Measurements from ENCODE around the gene RPL39L. TPM values are rescaled to one million over a fixed set of nuclear protein-coding genes. Genes with fewer than 3 reads are reported as not detected.
"Not testable (repeated sequence)": the region's sequence is repeated elsewhere in the genome, so short reads cannot be mapped to it uniquely, and the experiment has no call there.

Gene RPL39L
- 14.7 and 19.3 TPM in 2 replicates for total RNA-seq

DNA sequence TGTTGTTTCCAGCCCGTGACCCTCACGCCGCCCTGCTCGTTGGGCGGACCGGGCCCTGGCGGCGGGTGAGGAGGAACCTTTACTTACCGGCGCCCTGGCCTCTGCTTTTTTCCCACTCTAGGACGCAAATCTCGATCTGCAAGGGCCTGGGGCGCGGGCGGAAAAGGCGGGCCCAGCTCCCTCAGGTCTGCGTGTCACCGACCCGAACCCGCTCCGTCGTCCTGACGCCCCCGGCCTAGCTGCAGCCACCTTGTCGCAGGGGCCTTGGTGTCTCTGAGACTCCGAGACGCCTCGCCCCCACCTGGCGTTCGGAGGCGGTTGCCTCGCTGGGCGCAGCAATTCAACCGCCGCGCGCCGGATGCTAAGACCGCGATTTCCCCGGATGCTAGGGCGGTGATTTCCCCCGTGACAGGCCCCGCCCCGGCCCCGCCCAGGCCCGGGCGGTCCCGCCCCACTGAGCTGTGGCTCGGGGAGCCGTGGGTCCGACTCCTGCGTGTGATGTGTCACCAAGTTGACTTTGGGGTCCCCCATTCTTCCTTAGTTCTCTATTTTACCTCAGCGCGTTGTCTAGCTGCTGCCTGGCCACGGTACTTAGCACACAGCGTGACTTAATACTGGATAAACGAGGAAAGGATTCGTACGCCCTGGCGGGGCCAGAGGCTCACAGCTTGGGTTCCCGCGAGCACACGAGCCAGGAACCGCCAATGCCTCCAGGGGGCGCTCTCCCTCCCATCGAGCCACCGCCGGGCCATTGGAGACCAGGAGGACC lies at the start of gene RPL39L:
RPL39L (minus strand) TSS at position 371 of the 769 bp plus-strand sequence. CDS start 18,196 bp downstream, outside the sequence.
- peak; percentile 47 for DNase-seq (ENCODE audit: extremely low read depth, low read depth, low spot score)

GRCh38 chr3:187188931-187189330 lies 49.6 kb upstream of the RPL39L start:
- no peak for DNase-seq (ENCODE audit: extremely low read depth, low read depth, low spot score)

- DNase-seq (ENCODE audit: extremely low read depth, low read depth, low spot score): no peak
Measured at GRCh38 chr3:187186801-187187421, 47.6 kb upstream of the RPL39L start.

DNA sequence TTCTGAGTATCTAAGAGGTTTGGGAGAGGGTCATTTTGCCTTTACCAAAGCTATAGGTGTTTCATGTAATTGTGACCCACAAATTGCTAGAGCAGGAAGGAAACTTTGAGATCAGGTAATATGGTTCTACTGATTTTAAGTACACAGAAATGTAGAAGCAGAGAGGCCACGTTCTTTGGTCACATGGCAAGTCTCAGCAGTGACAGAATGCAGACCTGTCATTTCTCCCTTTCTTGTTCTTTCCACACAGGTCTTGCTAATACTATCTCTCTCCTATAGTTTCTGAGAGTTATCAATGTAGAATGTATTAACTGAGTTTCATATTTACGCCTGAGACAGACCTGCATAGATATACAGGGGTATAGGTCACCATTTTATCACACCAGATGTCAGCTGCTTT lies 47.1 kb upstream of the RPL39L start:
- DNase-seq (ENCODE audit: extremely low read depth, low read depth, low spot score): no peak

- no peak for DNase-seq (ENCODE audit: extremely low read depth, low read depth, low spot score)
Measured at GRCh38 chr3:187185759-187186158, 46.5 kb upstream of the RPL39L start.

- no peak for DNase-seq (ENCODE audit: extremely low read depth, low read depth, low spot score)
Measured at GRCh38 chr3:187183903-187184302, 44.6 kb upstream of the RPL39L start.

GRCh38 chr3:187183210-187183862 lies 44.0 kb upstream of the RPL39L start:
- DNase-seq (ENCODE audit: extremely low read depth, low read depth, low spot score): no peak

- no peak for DNase-seq (ENCODE audit: extremely low read depth, low read depth, low spot score)
Measured at GRCh38 chr3:187181454-187182170, 42.3 kb upstream of the RPL39L start.

GRCh38 chr3:187172929-187173328 lies 33.6 kb upstream of the RPL39L start:
- DNase-seq (ENCODE audit: extremely low read depth, low read depth, low spot score): no peak

DNA sequence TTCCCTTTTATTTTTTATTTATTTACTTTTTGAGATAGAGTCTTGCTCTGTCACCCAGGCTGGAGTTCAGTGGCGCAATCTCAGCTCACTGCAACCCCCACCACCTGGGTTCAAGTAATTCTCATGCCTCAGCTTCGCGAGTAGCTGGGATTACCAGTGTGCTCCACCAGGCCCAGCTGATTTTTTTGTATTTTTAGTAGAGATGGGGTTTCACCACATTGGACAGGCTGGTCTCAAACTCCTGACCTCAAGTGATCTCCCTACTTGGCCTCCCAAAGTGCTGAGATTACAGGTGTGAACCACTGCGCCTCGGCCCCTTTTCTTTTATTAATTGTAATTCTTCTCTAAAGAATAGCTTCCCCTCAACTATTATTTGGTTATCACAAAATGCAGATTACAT lies 31.6 kb upstream of the RPL39L start:
- DNase-seq (ENCODE audit: extremely low read depth, low read depth, low spot score): not testable (repeated sequence)

DNA sequence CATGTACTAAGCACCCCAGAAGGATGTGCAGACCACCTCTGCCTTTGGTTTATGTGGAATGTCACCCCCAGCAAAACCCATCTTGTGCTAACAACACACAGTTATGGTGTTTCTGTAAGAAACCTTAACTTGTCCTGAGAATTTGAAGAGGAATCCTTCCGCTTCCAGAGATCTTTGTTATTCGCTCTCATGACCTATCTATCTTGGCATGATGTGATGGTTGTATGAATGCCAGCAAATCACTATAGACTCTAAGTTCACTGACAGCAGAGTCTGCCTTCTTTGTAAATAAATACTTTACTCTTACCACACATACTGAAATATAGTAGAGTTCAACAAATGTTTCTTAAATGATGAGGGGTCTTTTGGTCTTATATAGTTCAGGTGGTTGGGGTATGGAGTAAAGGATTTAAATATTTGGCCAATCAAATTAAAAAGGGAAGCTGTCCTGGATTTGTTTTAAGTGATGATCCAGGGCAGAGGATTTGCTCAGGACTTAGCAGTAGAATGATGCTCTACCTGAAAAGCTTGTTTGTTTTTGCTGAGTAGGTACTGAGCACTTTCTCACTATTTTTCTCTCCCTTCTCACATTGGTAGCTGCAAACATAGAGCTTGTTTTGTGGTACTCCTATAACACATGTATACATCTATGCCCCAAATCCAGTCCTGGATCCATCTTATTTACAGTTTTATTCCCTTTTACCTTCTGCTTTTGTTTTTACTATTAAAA lies 30.1 kb upstream of the RPL39L start:
- DNase-seq (ENCODE audit: extremely low read depth, low read depth, low spot score): no peak

DNA sequence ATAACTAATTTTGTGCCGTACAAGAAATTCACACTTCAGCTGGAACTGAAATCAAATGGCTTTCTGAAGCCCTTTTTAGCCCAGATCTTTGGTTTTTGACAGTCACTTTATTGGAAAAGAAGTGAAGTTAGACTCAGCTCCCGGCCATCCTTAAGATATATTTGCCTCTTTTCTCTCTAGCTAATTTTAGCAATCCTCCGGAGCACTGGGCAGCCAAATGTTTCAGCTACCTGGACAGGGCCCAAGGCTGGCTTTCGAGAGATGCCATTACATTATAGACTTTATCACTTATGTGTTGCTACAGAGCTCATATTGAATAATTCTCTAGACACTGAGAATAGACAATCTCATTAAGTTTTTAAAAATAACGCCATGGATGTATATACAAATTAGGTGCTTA lies 28.5 kb upstream of the RPL39L start:
- DNase-seq (ENCODE audit: extremely low read depth, low read depth, low spot score): no peak

DNA sequence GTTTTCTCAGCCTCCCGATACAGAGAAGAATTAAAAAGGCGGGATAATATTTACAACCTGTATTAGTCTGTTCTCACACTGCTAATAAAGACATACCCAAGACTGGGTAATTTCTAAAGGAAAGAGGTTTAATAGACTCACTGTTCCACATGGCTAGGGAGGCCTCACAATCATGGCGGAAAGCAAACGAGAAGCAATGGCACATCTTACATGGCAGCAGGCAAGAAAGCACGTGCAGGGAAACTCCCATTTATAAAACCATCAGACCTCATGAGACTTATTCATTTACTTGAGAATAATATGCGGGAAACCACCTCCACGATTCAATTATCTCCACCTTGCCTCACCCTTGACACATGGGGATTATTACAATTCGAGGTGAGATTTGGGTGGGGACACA lies 27.5 kb upstream of the RPL39L start:
- DNase-seq (ENCODE audit: extremely low read depth, low read depth, low spot score): no peak

- DNase-seq (ENCODE audit: extremely low read depth, low read depth, low spot score): peak; percentile 4
Measured at GRCh38 chr3:187165144-187165543, 25.8 kb upstream of the RPL39L start.

DNA sequence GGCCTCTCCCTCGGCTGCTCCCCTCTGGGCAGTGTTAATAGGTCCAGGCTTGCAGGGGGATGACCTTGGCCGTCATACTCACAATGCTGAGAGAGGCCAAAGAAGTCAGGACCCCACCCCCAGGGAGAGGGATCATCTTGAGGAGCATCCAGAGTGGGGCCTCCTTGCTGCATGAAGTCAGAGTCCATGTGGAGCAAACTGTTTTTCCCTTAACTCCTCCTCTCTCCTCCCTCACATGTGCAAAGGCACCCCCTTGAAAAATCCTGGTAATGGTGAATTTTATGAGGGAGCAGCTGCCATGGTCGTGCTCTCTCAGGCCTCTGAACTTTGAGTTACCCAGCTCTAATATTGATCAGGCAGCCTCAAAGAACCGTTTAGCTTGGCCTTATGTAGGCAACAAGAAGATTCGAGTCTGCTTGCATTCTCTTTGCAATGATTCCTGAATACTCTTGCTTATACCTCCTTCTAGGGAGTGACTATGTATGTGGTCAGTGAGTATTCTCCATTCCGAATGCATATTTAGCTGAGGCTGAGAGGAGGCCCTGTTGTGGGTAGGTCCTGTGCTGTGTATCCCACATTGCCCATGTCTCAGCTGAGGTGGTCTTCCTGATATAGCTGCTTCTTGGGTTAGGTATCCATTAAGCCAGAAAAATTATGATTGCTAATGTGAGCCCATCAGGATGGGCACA lies 23.1 kb upstream of the RPL39L start:
- DNase-seq (ENCODE audit: extremely low read depth, low read depth, low spot score): no peak

- no peak for DNase-seq (ENCODE audit: extremely low read depth, low read depth, low spot score)
Measured at GRCh38 chr3:187161556-187161955, 22.3 kb upstream of the RPL39L start.

- no peak for DNase-seq (ENCODE audit: extremely low read depth, low read depth, low spot score)
Measured at GRCh38 chr3:187150599-187150998, 11.3 kb upstream of the RPL39L start.

DNA sequence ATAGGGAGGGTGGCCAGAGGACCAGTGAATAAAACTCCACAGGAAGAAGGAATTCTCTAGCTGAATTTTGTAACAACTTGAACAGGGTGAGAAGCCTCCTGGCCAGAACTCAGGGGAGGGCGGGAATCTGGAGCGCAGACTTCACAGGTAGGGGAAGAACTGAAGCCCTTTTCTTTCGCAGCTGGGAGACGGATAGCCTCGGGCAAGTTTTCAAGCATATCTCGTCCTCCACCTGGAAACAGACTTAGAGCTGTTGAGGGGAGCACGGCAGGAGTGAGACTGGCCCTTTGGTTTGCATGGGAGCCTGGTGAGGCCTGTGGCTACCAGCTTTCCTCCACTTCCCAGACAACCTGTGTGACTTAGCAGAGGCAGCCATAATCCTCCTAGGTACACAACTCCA lies 10.9 kb upstream of the RPL39L start:
- no peak for DNase-seq (ENCODE audit: extremely low read depth, low read depth, low spot score)

DNA sequence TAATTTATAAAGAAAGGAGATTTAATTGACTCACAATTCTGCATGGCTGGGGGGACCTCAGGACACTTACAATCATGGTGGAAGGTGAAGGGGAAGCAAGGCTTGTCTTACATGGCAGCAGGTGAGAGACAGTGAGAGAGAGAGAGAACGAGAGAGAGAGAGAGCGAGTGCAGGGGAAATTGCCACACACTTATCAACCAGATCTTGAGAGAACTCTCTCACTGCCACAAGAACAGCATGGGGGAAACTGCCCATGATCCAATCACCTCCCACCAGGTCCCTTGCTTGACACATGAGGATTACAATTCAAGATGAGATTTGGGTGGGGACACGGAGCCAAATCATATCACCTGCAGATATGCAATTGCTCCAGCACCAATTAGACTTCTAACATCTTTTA lies 7.1 kb upstream of the RPL39L start:
- DNase-seq (ENCODE audit: extremely low read depth, low read depth, low spot score): no peak

All from glomerular endothelial cell (primary cell).